H1 (cell line): ENCODE data around the gene RBM8A. TPM values are rescaled to one million over a fixed set of nuclear protein-coding genes. Genes with fewer than 3 reads are reported as not detected.
A peak's percentile ranks its signal among the peaks of the same experiment; 100 is the strongest.

ENCODE experiments used
- CTCF ChIA-PET: fragments of 300-600 bp; sonication (Branson Sonifier 250); formaldehyde crosslinking; loops from one replicate; lab custom pipeline; 2021; ENCODE audit not compliant: partially characterized antibody; lab: Charles Lee
- POLR2A ChIA-PET: fragments of 300-600 bp; sonication (Branson Sonifier 250); formaldehyde crosslinking; loops from one replicate; lab custom pipeline; 2021; ENCODE audit warnings: inconsistent platforms; ENCODE audit not compliant: partially characterized antibody; lab: Charles Lee
- DNase-seq, 2 experiments: peaks; one replicate each; pipeline versions ENCODE4 v3.0.0 to v3.0.0-alpha.2; 2010 to 2022; ENCODE audit warnings: low spot score in 2 of 2, low read depth in 1 of 2, mixed read lengths in 1 of 2
- FAIRE-seq: peaks from 2 replicates; lab custom pipeline; 2011; peaks lifted over from hg19 to GRCh38; lab: Jason Lieb, UNC
- H2AFZ ChIP-seq: 2 replicates; pipeline ENCODE4 v1.8.1; 2012; ENCODE audit warnings: low read length, inconsistent platforms
- H2AK5ac ChIP-seq: 2 replicates; pipeline ENCODE4 v1.6.1; 2013; ENCODE audit warnings: low read depth, low read length
- H2BK120ac ChIP-seq: replicated peaks from 2 replicates; pipeline ENCODE3; 2013; ENCODE audit warnings: low read depth, low read length, inconsistent platforms
- H2BK12ac ChIP-seq: 2 replicates; pipeline ENCODE4 v1.6.1; 2013; ENCODE audit warnings: low read depth, low read length
- H2BK15ac ChIP-seq: 2 replicates; pipeline ENCODE4 v1.6.1; 2013; ENCODE audit warnings: low read length
- H2BK20ac ChIP-seq: 2 replicates; pipeline ENCODE4 v1.6.1; 2013; ENCODE audit warnings: low read length
- H2BK5ac ChIP-seq: 2 replicates; pipeline ENCODE4 v1.6.1; 2013; ENCODE audit warnings: low read depth, low read length
- H3K14ac ChIP-seq: 2 replicates; pipeline ENCODE4 v1.6.1; 2013; ENCODE audit warnings: inconsistent platforms; ENCODE audit not compliant: insufficient read length
- H3K18ac ChIP-seq: 2 replicates; pipeline ENCODE4 v1.6.1; 2013; ENCODE audit warnings: low read length; ENCODE audit errors: extremely low read depth
- H3K23ac ChIP-seq: 2 replicates; pipeline ENCODE4 v1.6.1; 2013; ENCODE audit warnings: inconsistent platforms; ENCODE audit not compliant: insufficient read length
- H3K23me2 ChIP-seq: 2 replicates; pipeline ENCODE4 v1.6.1; 2013; ENCODE audit warnings: low read depth, low read length
- H3K27ac ChIP-seq: 2 replicates; pipeline ENCODE4 v1.6.1; 2011; ENCODE audit warnings: low read depth, low read length, inconsistent platforms
- H3K27me3 ChIP-seq, 4 experiments: replicated peaks in 1 of 4; 1 replicate in 1 of 4; 2 replicates in 3 of 4; pipeline versions ENCODE4 v1.6.1 to v1.8.1; 2011 to 2013; ENCODE audit warnings: low read length in 3 of 4, mild to moderate bottlenecking in 3 of 4, inconsistent platforms in 2 of 4, mixed read lengths in 2 of 4, moderate library complexity in 1 of 4; ENCODE audit not compliant: control insufficient read depth in 3 of 4, insufficient read depth in 3 of 4; ENCODE audit errors: extremely low read depth in 1 of 4
- H3K36me3 ChIP-seq, 4 experiments: 2 replicates each; pipeline versions ENCODE4 v1.6.1 to v1.8.1; 2011 to 2013; ENCODE audit warnings: mild to moderate bottlenecking in 4 of 4, low read length in 3 of 4, moderate library complexity in 2 of 4, control low read depth in 1 of 4, inconsistent platforms in 1 of 4; ENCODE audit not compliant: insufficient read depth in 4 of 4, control insufficient read depth in 2 of 4
- H3K4ac ChIP-seq: replicated peaks from 2 replicates; pipeline ENCODE3; 2013; ENCODE audit warnings: low read length, low read depth, mixed read lengths, inconsistent platforms; ENCODE audit not compliant: insufficient read length
- H3K4me1 ChIP-seq, 4 experiments: replicated peaks in 1 of 4; 1 replicate in 1 of 4; 2 replicates in 3 of 4; pipeline versions ENCODE4 v1.6.1 to v1.8.1; 2011 to 2013; ENCODE audit warnings: low read length in 3 of 4, inconsistent platforms in 2 of 4, mixed read lengths in 1 of 4; ENCODE audit not compliant: insufficient read depth in 4 of 4, control insufficient read depth in 3 of 4
- H3K4me2 ChIP-seq, 2 experiments: 2 replicates each; pipeline versions ENCODE4 v1.6.1 to v1.8.1; 2011 to 2013; ENCODE audit warnings: low read depth in 2 of 2, low read length in 2 of 2, control low read depth in 1 of 2, inconsistent platforms in 1 of 2, mild to moderate bottlenecking in 1 of 2; ENCODE audit not compliant: insufficient read depth in 1 of 2
- H3K4me3 ChIP-seq, 4 experiments: fragments of 200-600, 300-600 bp in 1 of 4; sonication (generic), shearing (Covaris generic), sonication (Bioruptor Twin) in 1 of 4; 2 replicates each; pipeline versions ENCODE4 v1.5.1 to v1.8.1; 2011 to 2016; ENCODE audit warnings: low read length in 4 of 4, low read depth in 3 of 4, control low read depth in 2 of 4, inconsistent platforms in 2 of 4, mild to moderate bottlenecking in 2 of 4, mixed read lengths in 1 of 4, moderate library complexity in 1 of 4; ENCODE audit not compliant: insufficient read depth in 2 of 4; ENCODE audit errors: extremely low read depth in 1 of 4
- H3K56ac ChIP-seq: replicated peaks from 2 replicates; pipeline ENCODE3; 2013; ENCODE audit warnings: low read depth, mild to moderate bottlenecking, mixed read lengths, low read length, inconsistent platforms; ENCODE audit not compliant: insufficient read length
- H3K79me1 ChIP-seq: 2 replicates; pipeline ENCODE4 v1.6.1; 2013; ENCODE audit warnings: low read depth, low read length, control low read depth
- H3K79me2 ChIP-seq, 2 experiments: 2 replicates each; pipeline versions ENCODE4 v1.6.1 to v1.8.1; 2012 to 2013; ENCODE audit warnings: low read length in 2 of 2, mild to moderate bottlenecking in 2 of 2, inconsistent platforms in 1 of 2; ENCODE audit not compliant: insufficient read depth in 2 of 2, control insufficient read depth in 1 of 2
- H3K9ac ChIP-seq, 4 experiments: replicated peaks in 1 of 4; 1 replicate in 1 of 4; 2 replicates in 3 of 4; pipeline versions ENCODE4 v1.6.1 to v1.8.1; 2011 to 2013; ENCODE audit warnings: low read depth in 3 of 4, low read length in 3 of 4, control low read depth in 2 of 4, mild to moderate bottlenecking in 2 of 4, moderate library complexity in 2 of 4, inconsistent platforms in 1 of 4; ENCODE audit errors: extremely low read depth in 1 of 4
- H3K9me3 ChIP-seq, 2 experiments: 2 replicates each; pipeline versions ENCODE4 v1.6.1 to v1.8.1; 2012 to 2013; ENCODE audit warnings: mild to moderate bottlenecking in 2 of 2, moderate library complexity in 2 of 2, control low read depth in 1 of 2, inconsistent platforms in 1 of 2, low read depth in 1 of 2, low read length in 1 of 2, mixed read lengths in 1 of 2; ENCODE audit not compliant: insufficient read depth in 2 of 2
- H4K20me1 ChIP-seq, 2 experiments: replicated peaks in 1 of 2; 2 replicates each; pipeline versions ENCODE3 to v1.8.1; 2011 to 2013; ENCODE audit warnings: inconsistent platforms in 2 of 2, low read length in 2 of 2, mild to moderate bottlenecking in 1 of 2; ENCODE audit not compliant: insufficient read depth in 2 of 2, control insufficient read depth in 1 of 2
- H4K5ac ChIP-seq: 2 replicates; pipeline ENCODE4 v1.6.1; 2013; ENCODE audit warnings: low read length, low read depth, mixed read lengths, inconsistent platforms; ENCODE audit not compliant: insufficient read length
- H4K8ac ChIP-seq: 2 replicates; pipeline ENCODE4 v1.8.0; 2013; ENCODE audit warnings: mild to moderate bottlenecking, moderate library complexity, low read length, inconsistent platforms; ENCODE audit not compliant: insufficient read depth; ENCODE audit errors: extremely low read depth
- H4K91ac ChIP-seq: replicated peaks from 2 replicates; pipeline ENCODE3; 2013; ENCODE audit warnings: low read length, mixed read lengths, inconsistent platforms; ENCODE audit not compliant: insufficient read length
- BRCA1 ChIP-seq: IDR thresholded peaks from 2 replicates; pipeline ENCODE4 v1.6.1; 2012; ENCODE audit warnings: low read depth, low read length, improper control_type of control experiment
- KDM4A ChIP-seq: IDR thresholded peaks from one replicate; pipeline ENCODE4 v1.7.1; 2012; ENCODE audit warnings: low read depth, mild to moderate bottlenecking, moderate library complexity, low read length, inconsistent platforms; ENCODE audit not compliant: severe bottlenecking
- ZNF274 ChIP-seq: IDR thresholded peaks from 2 replicates; pipeline ENCODE4 v1.7.0; 2012; ENCODE audit warnings: low read length, borderline replicate concordance; ENCODE audit errors: extremely low read depth
- WGBS, 2 experiments: shearing (Covaris generic) in 1 of 2; methylation state at CpG; one replicate each; pipeline versions ENCODE4 v1.1.6 to v1.1.7; 2013 to 2015; ENCODE audit warnings: low lambda C conversion rate in 2 of 2, mixed read lengths in 2 of 2, inconsistent platforms in 1 of 2, low coverage in 1 of 2, missing lambda C conversion rate in 1 of 2; ENCODE audit not compliant: insufficient replicate concordance in 2 of 2, insufficient coverage in 1 of 2, insufficient read length in 1 of 2; ENCODE audit errors: extremely low coverage in 1 of 2, missing lambda C conversion rate in 1 of 2; 5-methylcytosine and 5-hydroxymethylcytosine counted together
- polyA plus RNA-seq, 7 experiments: library from polyadenylated mRNA; depleted of rRNA in 3 of 7; stranded (reverse) in 5 of 7; unstranded in 2 of 7; fragments of >200 nt in 5 of 7; fragments of 200-250 nt in 2 of 7; gene quantifications; 1 replicate in 5 of 7; 2 replicates in 1 of 7; 4 replicates in 1 of 7; pipeline versions ENCODE4 v1.2.1 to v1.2.3, GENCODE V29; 2011 to 2013; ENCODE audit warnings: missing spikeins in 2 of 7, mixed read lengths in 2 of 7
- total RNA-seq: library from RNA; stranded (reverse); fragmentation: NEBNext Ultra II Directional; extraction: Animal tissue kit (Norgen Biotek cat#: 25700); gene quantifications from 2 replicates; pipeline ENCODE4 v1.2.1, GENCODE V29; 2021

Gene RBM8A
- total and polyA plus RNA-seq, 2 of the 8 experiments (the other 6 are each of a cell fraction or from before 2014, with no cell fraction given), result 125 to 216 TPM

DNA sequence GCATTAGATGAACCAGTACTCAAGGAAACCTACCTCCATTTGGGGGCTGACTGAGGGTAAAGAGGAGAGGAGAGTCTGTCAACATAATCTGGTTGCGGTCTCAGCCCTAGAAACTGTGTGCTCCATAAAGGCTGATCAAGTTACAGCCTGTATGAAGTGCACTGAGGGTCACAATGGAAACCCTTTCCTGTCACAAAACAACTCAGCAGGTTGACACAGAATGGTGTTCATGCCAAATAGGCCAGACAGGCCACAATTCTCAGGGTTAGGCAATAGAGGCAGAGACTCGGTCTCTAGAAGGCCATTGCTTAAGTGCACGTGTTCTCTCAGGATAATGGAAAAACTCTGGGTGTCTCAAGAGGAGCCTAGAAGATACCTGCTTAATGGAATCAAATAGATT, 37.6 kb downstream of the RBM8A start:
- Histone ChIP-seq H4K91ac (no peak overlapping the region), H2BK20ac (no peak overlapping the region), H3K14ac (no peak overlapping the region), H3K79me2 (no peaks in the 10 kb centered on the region), H3K36me3 (no peaks in the 10 kb centered on the region), H3K9ac (no peak overlapping the region), H2AFZ (no peak overlapping the region), H3K4me1 (peaks cover 0 to 6% (median 4%) of the 10 kb centered on the region in 4 experiments; a peak in 4 of 7 replicates), H3K27me3 (peaks cover 0 to 9% (median 8%) of the 10 kb centered on the region in 4 experiments; a peak in 6 of 7 replicates), H3K18ac (no peak overlapping the region), H3K4me3 (no peak overlapping the region), H3K4ac (no peak overlapping the region), H4K8ac (no peak overlapping the region), H4K20me1 (no peaks in the 10 kb centered on the region), H3K56ac (no peak overlapping the region), H2BK12ac (peak overlapping the region; percentile 33; the same call in 1 of the 2 replicates), H3K27ac (no peak overlapping the region), H3K23me2 (peaks cover 5% of the 10 kb centered on the region; the same call in 1 of the 2 replicates), H3K23ac (no peak overlapping the region), H3K4me2 (no peak overlapping the region), H2BK5ac (no peak overlapping the region), H3K9me3 (no peaks in the 10 kb centered on the region), H2BK15ac (no peak overlapping the region), H3K79me1 (no peaks in the 10 kb centered on the region), H4K5ac (no peak overlapping the region), H2BK120ac (no peak overlapping the region), H2AK5ac (no peak overlapping the region)
- DNase-seq (no peak), FAIRE-seq (no peak)
- WGBS, 2 experiments, result 88% methylated on average over 3 of the region's 3 CpGs; no CpG with 5 or more reads in 1 of the 2 experiments
- CTCF ChIA-PET, result interaction anchor here (0.6 to 8.7 kb wide), 8 partner anchors 9 to 126 kb away, joined by 3 to 146 read pairs (median 48); partner anchors contain the start of genes ITGA10, NUDT17, PEX11B and PIAS3
- TF ChIP-seq BRCA1, result no peak
- no peak for TF ChIP-seq KDM4A
- no peak for TF ChIP-seq ZNF274
- POLR2A ChIA-PET, result no interaction called here
